Neural crest cell (in vitro differentiated cells): ENCODE data around the gene ATAD3B. TPM values are rescaled to one million over a fixed set of nuclear protein-coding genes. Genes with fewer than 3 reads are reported as not detected.
"Not testable (repeated sequence)": the region's sequence is repeated elsewhere in the genome, so short reads cannot be mapped to it uniquely, and the experiment has no call there.

Source experiments
- DNase-seq: peaks from one replicate; pipeline ENCODE4 v3.0.0; 2021; ENCODE audit warnings: low read depth, mixed read lengths, low spot score
- H3K27ac Mint-ChIP-seq: one replicate; pipeline ENCODE4 v1.8.0; 2021; ENCODE audit warnings: mild to moderate bottlenecking, mixed read lengths; ENCODE audit not compliant: unreplicated experiment
- H3K27me3 Mint-ChIP-seq: 2 replicates; pipeline ENCODE4 v1.8.0; 2021; ENCODE audit warnings: low read depth, mild to moderate bottlenecking, mixed read lengths
- H3K36me3 Mint-ChIP-seq: 2 replicates; pipeline ENCODE4 v1.8.0; 2021; ENCODE audit warnings: low read depth, mild to moderate bottlenecking, mixed read lengths
- H3K4me1 Mint-ChIP-seq: 2 replicates; pipeline ENCODE4 v1.8.0; 2021; ENCODE audit warnings: mixed read lengths
- H3K4me3 Mint-ChIP-seq: one replicate; pipeline ENCODE4 v1.8.0; 2021; ENCODE audit warnings: mild to moderate bottlenecking, mixed read lengths
- H3K9me3 Mint-ChIP-seq: 2 replicates; pipeline ENCODE4 v1.8.0; 2021; ENCODE audit warnings: mixed read lengths
- total RNA-seq: library from RNA; stranded (reverse); gene quantifications from 2 replicates; pipeline ENCODE4 v1.2.1, GENCODE V29; 2021
- TF ChIP-seq, protein P1 (sequence below): fragments of 200-600 bp; sonication (generic); conservative IDR thresholded peaks from 2 replicates; pipeline ENCODE4 v1.5.0; 2021; ENCODE audit warnings: antibody characterized with exemption, mild to moderate bottlenecking

The ATAD3B gene
- total RNA-seq, 1 donor from 2014 or later = 45.1 TPM

GRCh38 chr1:1521331-1521730 is 49.8 kb downstream of the ATAD3B start:
- no peak for DNase-seq
- H3K9me3 Mint-ChIP-seq = no peaks in the 10 kb centered on the region
- no peaks in the 10 kb centered on the region for H3K27me3 Mint-ChIP-seq
- H3K4me1 Mint-ChIP-seq = no peaks in the 10 kb centered on the region
- H3K4me3 Mint-ChIP-seq = no peak overlapping the region
- no peak overlapping the region for H3K27ac Mint-ChIP-seq
- TF ChIP-seq, protein P1, sequence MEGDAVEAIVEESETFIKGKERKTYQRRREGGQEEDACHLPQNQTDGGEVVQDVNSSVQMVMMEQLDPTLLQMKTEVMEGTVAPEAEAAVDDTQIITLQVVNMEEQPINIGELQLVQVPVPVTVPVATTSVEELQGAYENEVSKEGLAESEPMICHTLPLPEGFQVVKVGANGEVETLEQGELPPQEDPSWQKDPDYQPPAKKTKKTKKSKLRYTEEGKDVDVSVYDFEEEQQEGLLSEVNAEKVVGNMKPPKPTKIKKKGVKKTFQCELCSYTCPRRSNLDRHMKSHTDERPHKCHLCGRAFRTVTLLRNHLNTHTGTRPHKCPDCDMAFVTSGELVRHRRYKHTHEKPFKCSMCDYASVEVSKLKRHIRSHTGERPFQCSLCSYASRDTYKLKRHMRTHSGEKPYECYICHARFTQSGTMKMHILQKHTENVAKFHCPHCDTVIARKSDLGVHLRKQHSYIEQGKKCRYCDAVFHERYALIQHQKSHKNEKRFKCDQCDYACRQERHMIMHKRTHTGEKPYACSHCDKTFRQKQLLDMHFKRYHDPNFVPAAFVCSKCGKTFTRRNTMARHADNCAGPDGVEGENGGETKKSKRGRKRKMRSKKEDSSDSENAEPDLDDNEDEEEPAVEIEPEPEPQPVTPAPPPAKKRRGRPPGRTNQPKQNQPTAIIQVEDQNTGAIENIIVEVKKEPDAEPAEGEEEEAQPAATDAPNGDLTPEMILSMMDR = no peak
- H3K36me3 Mint-ChIP-seq = peaks cover 7% of the 10 kb centered on the region

DNA sequence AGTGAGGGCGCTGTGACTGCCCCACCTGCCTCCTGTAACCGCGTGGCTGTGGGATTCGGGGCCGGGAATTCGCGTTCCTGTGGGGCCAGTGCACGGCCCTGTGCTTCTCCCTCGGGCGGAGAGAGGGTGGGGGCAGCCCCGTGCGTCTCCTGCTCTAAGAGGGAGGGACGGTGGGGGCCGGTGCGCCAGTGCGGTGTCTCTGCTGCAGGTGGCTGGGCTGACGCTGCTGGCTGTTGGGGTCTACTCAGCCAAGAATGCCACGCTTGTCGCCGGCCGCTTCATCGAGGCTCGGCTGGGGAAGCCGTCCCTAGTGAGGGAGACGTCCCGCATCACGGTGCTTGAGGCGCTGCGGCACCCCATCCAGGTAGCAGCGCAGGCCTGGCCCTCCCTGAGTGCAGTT is 51.0 kb downstream of the ATAD3B start:
- H3K36me3 Mint-ChIP-seq, H3K4me1 Mint-ChIP-seq, DNase-seq, H3K27ac Mint-ChIP-seq, H3K9me3 Mint-ChIP-seq, H3K4me3 Mint-ChIP-seq, H3K27me3 Mint-ChIP-seq: not testable (repeated sequence)

- not testable (repeated sequence) for H3K36me3 Mint-ChIP-seq, H3K9me3 Mint-ChIP-seq, H3K27me3 Mint-ChIP-seq, H3K4me1 Mint-ChIP-seq, H3K27ac Mint-ChIP-seq, H3K4me3 Mint-ChIP-seq, DNase-seq
Measured at GRCh38 chr1:1523226-1523625, 51.7 kb downstream of the ATAD3B start.

- not testable (repeated sequence) for DNase-seq, H3K36me3 Mint-ChIP-seq, H3K4me3 Mint-ChIP-seq, H3K27ac Mint-ChIP-seq, H3K9me3 Mint-ChIP-seq, H3K27me3 Mint-ChIP-seq, H3K4me1 Mint-ChIP-seq
Measured at GRCh38 chr1:1523651-1524050, 52.1 kb downstream of the ATAD3B start.

DNA sequence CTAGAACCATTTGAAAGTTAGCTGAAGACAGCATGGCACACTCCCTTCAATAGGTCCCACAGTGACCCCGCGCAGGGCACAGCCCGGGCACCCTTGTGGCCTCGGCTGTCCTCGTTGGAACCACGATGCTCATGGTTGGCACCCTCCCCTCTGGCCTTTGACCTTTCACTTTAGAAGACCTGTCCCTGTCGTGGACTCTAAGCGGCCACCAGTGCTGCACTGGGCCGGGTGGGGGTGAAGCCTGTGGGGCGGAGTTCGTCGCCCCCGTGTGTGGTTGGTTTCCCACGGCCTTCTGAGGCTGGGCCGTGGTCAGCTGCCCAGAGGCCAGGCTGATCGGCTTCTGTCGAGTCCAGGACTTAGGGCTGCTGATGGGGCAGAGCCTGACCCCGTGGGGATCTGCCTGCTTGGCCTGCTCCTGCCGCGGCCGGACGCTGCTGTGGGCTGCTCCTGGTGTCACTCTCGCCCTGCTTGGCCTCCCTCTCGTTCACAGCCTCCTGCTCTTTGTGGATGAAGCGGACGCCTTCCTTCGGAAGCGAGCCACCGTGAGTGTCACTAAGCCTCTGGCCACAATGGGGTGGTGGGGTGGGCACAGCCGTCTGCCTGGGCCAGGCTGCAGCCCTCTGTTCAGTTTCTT is 53.3 kb downstream of the ATAD3B start:
- not testable (repeated sequence) for DNase-seq, H3K9me3 Mint-ChIP-seq, H3K4me1 Mint-ChIP-seq, H3K27me3 Mint-ChIP-seq, H3K27ac Mint-ChIP-seq, H3K4me3 Mint-ChIP-seq, H3K36me3 Mint-ChIP-seq

GRCh38 chr1:1526476-1526875 is 54.9 kb downstream of the ATAD3B start:
- H3K9me3 Mint-ChIP-seq, H3K27me3 Mint-ChIP-seq, H3K4me3 Mint-ChIP-seq, H3K27ac Mint-ChIP-seq, DNase-seq, H3K4me1 Mint-ChIP-seq: not testable (repeated sequence)
- H3K36me3 Mint-ChIP-seq = peaks cover 12% of the 10 kb centered on the region

DNA sequence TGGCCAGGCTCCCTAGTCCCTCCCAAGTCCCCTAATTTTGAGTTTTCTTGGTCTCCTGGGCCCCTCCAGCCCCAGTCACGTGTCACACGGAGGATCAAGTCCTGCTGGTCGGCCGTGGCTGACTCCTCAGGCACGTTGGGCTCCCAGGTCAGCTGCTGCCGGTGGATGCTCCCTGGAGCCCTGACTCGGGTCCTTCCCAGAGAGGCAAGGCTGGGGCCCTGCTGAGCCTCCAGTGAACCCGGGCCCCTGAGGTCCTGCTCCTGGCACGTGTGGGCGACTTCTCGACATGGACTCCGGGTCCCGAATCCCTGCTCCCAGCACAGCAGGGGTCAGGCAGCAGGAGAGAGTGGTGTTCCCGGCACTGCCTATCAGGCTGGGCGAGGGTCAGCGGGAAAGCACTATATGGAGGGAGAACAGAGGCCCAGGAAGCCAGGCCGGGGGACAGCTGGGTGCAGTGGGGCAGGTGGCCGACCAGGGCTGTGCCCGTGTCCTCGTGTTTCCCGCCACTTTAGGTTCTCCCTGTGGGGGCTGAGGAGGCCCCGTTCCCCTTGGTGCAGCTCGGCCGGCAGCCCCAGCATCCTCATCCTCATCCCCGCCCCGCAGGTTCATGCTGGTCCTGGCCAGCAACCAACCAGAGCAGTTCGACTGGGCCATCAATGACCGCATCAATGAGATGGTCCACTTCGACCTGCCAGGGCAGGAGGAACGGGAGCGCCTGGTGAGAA is 55.7 kb downstream of the ATAD3B start:
- peaks cover 17% of the 10 kb centered on the region for H3K36me3 Mint-ChIP-seq
- no peak overlapping the region for H3K4me3 Mint-ChIP-seq
- no peak overlapping the region for H3K27ac Mint-ChIP-seq
- peaks cover 4% of the 10 kb centered on the region for H3K9me3 Mint-ChIP-seq
- DNase-seq = no peak
- H3K27me3 Mint-ChIP-seq = no peaks in the 10 kb centered on the region
- TF ChIP-seq, protein P1 = no peak
- no peaks in the 10 kb centered on the region for H3K4me1 Mint-ChIP-seq
